GM18511 (cell line): ENCODE measurements around the gene PRKAB1.
"Not testable (repeated sequence)": the region's sequence is repeated elsewhere in the genome, so short reads cannot be mapped to it uniquely, and the experiment has no call there.

Source experiments
- ATAC-seq: cut with Tn5 transposase; IDR thresholded peaks from one replicate; pipeline ENCODE4 v1.9.1; 2021; ENCODE audit warnings: mild to moderate bottlenecking, moderate library complexity; ENCODE audit not compliant: unreplicated experiment

PRKAB1 gene

GRCh38 chr12:119683413-119683812, 15.5 kb downstream of the PRKAB1 start:
- no peak for ATAC-seq

GRCh38 chr12:119683816-119684215, 15.9 kb downstream of the PRKAB1 start:
- ATAC-seq: no peak

- no peak for ATAC-seq
Measured at GRCh38 chr12:119684711-119685369, 16.9 kb downstream of the PRKAB1 start.

- ATAC-seq: no peak
Measured at GRCh38 chr12:119685375-119685774, 17.4 kb downstream of the PRKAB1 start.

- ATAC-seq: no peak
Measured at GRCh38 chr12:119686355-119686754, 18.4 kb downstream of the PRKAB1 start.

- no peak for ATAC-seq
Measured at GRCh38 chr12:119686776-119687175, 18.8 kb downstream of the PRKAB1 start.

- no peak for ATAC-seq
Measured at GRCh38 chr12:119687406-119687805, 19.5 kb downstream of the PRKAB1 start.

- no peak for ATAC-seq
Measured at GRCh38 chr12:119687879-119688278, 19.9 kb downstream of the PRKAB1 start.

GRCh38 chr12:119689935-119690500, 22.1 kb downstream of the PRKAB1 start:
- no peak for ATAC-seq

GRCh38 chr12:119691202-119691810, 23.4 kb downstream of the PRKAB1 start:
- ATAC-seq: no peak

- no peak for ATAC-seq
Measured at GRCh38 chr12:119692410-119692809, 24.5 kb downstream of the PRKAB1 start.

- ATAC-seq: no peak
Measured at GRCh38 chr12:119692997-119693396, 25.1 kb downstream of the PRKAB1 start.

- no peak for ATAC-seq
Measured at GRCh38 chr12:119693511-119693910, 25.6 kb downstream of the PRKAB1 start.

- ATAC-seq: no peak
Measured at GRCh38 chr12:119694111-119694510, 26.2 kb downstream of the PRKAB1 start.

- ATAC-seq: no peak
Measured at GRCh38 chr12:119695034-119695433, 27.1 kb downstream of the PRKAB1 start.

GRCh38 chr12:119696943-119697342, 29.0 kb downstream of the PRKAB1 start:
- ATAC-seq: no peak

GRCh38 chr12:119699199-119699760, 31.3 kb downstream of the PRKAB1 start:
- no peak for ATAC-seq

GRCh38 chr12:119700078-119700477, 32.1 kb downstream of the PRKAB1 start:
- no peak for ATAC-seq

GRCh38 chr12:119704065-119704747, 36.3 kb downstream of the PRKAB1 start:
- no peak for ATAC-seq

- ATAC-seq: no peak
Measured at GRCh38 chr12:119705182-119705581, 37.2 kb downstream of the PRKAB1 start.

GRCh38 chr12:119706427-119706826, 38.5 kb downstream of the PRKAB1 start:
- ATAC-seq: not testable (repeated sequence)
